Stimulated activated CD4-positive, alpha-beta T cell treated with anti-CD3 and anti-CD28 coated beads, Interleukin-15, amount 100 ng/mL, for 1 hour (primary cell): ENCODE results near the gene CYB561.

Experiments used
- DNase-seq, 2 donors: peaks; one replicate each; pipeline ENCODE4 v3.0.0-alpha.2; 2020; ENCODE audit warnings: low read depth in 1 of 2, low spot score in 1 of 2

CYB561 gene

GRCh38 chr17:63445954-63446752 lies at the start of gene CYB561:
CYB561 (minus strand) TSS chr17:63446306; CDS start chr17:63437547, 8,759 bp downstream.
- DNase-seq = peak; percentile 52 to 65

- no peak for DNase-seq
These were observed 49.4 kb upstream of the CYB561 start for GRCh38 chr17:63495491-63495890.

GRCh38 chr17:63494300-63494928 lies 48.3 kb upstream of the CYB561 start:
- DNase-seq = no peak

GRCh38 chr17:63493411-63493810 lies 47.3 kb upstream of the CYB561 start:
- DNase-seq = no peak

- no peak for DNase-seq
These were observed 46.8 kb upstream of the CYB561 start for GRCh38 chr17:63492940-63493339.

GRCh38 chr17:63491977-63492618 lies 46.0 kb upstream of the CYB561 start:
- no peak for DNase-seq

GRCh38 chr17:63491413-63491812 lies 45.3 kb upstream of the CYB561 start:
- DNase-seq = no peak

- no peak for DNase-seq
These were observed 44.8 kb upstream of the CYB561 start for GRCh38 chr17:63490858-63491400.

- DNase-seq = no peak
These were observed 44.2 kb upstream of the CYB561 start for GRCh38 chr17:63490329-63490728.

- no peak for DNase-seq
These were observed 43.2 kb upstream of the CYB561 start for GRCh38 chr17:63489291-63489690.

- no peak for DNase-seq
These were observed 42.7 kb upstream of the CYB561 start for GRCh38 chr17:63488851-63489250.

- DNase-seq = no peak
These were observed 40.9 kb upstream of the CYB561 start for GRCh38 chr17:63487014-63487339.

- DNase-seq = no peak
These were observed 40.4 kb upstream of the CYB561 start for GRCh38 chr17:63486317-63487013.

GRCh38 chr17:63483655-63484575 lies 37.8 kb upstream of the CYB561 start:
- no peak for DNase-seq

- no peak for DNase-seq
These were observed 36.9 kb upstream of the CYB561 start for GRCh38 chr17:63483038-63483437.

- DNase-seq = no peak
These were observed 36.4 kb upstream of the CYB561 start for GRCh38 chr17:63482509-63482908.

GRCh38 chr17:63481488-63481870 lies 35.4 kb upstream of the CYB561 start:
- no peak for DNase-seq

- DNase-seq = no peak
These were observed 34.9 kb upstream of the CYB561 start for GRCh38 chr17:63480826-63481487.

- no peak for DNase-seq
These were observed 34.2 kb upstream of the CYB561 start for GRCh38 chr17:63480192-63480784.
